Right lobe of liver (tissue), 6 donors: Measurements from ENCODE around the gene RPTOR. TPM values are rescaled to one million over a fixed set of nuclear protein-coding genes. Genes with fewer than 3 reads are reported as not detected.

Experiments used
- ATAC-seq, 4 donors: fragments of 200-7000 bp; cut with Tn5 transposase; one replicate each; pipeline ENCODE4 v1.9.1; 2020; ENCODE audit warnings: mild to moderate bottlenecking in 4 of 4, moderate library complexity in 4 of 4
- DNase-seq, 3 donors: peaks; one replicate each; pipeline ENCODE4 v3.0.0-alpha.2; 2020
- H3K27ac ChIP-seq, 3 donors: fragments of 200-600 bp; one replicate each; pipeline ENCODE4 v1.8.0; 2022
- H3K27me3 ChIP-seq, 2 donors: fragments of 200-600 bp; one replicate each; pipeline ENCODE4 v1.8.0; 2022
- H3K36me3 ChIP-seq, 4 donors: fragments of 200-600 bp; sonication (generic) in 1 of 4; one replicate each; pipeline versions ENCODE4 v1.5.1 to v1.8.0; 2017 to 2022; ENCODE audit warnings: control low read depth in 1 of 4
- H3K4me1 ChIP-seq, 4 donors: fragments of 200-600 bp; sonication (generic) in 1 of 4; one replicate each; pipeline versions ENCODE4 v1.5.1 to v1.8.0; 2017 to 2022; ENCODE audit warnings: control low read depth in 1 of 4
- H3K4me3 ChIP-seq, 3 donors: fragments of 200-600 bp; one replicate each; pipeline ENCODE4 v1.8.0; 2022
- H3K9me3 ChIP-seq, 4 donors: fragments of 200-600 bp; sonication (generic) in 1 of 4; one replicate each; pipeline versions ENCODE4 v1.5.1 to v1.8.0; 2017 to 2022; ENCODE audit warnings: control low read depth in 1 of 4
- POLR2A ChIP-seq: fragments of 450-650 bp; IDR thresholded peaks from one replicate; pipeline ENCODE4 v1.6.1; 2017; ENCODE audit warnings: antibody characterized with exemption, mild to moderate bottlenecking
- WGBS: methylation state at CpG from one replicate; pipeline ENCODE4 v1.1.6; 2018; ENCODE audit warnings: low coverage, low lambda C conversion rate; ENCODE audit not compliant: insufficient coverage; ENCODE audit errors: missing lambda C conversion rate; 5-methylcytosine and 5-hydroxymethylcytosine counted together
- intact Hi-C, 2 donors: fragments of 100-400 bp; cut with DNase I; formaldehyde crosslinking; loops; one replicate each; pipeline versions ENCODE4 v1.11.2 to v1.14.1; 2022
- total RNA-seq, 6 experiments: library from RNA; depleted of rRNA in 2 of 6; stranded (reverse); fragments of >200 nt in 2 of 6; fragmentation: NEBNext Ultra II Directional in 3 of 6; extraction: Animal tissue kit (Norgen Biotek cat#: 25700) in 3 of 6; gene quantifications; one replicate each; pipeline versions ENCODE4 v1.1.0 to v1.2.4, GENCODE V29; 2016 to 2023
- TF ChIP-seq, protein P1 (sequence below), 4 donors: fragments of 200-600 bp in 3 of 4; fragments of 450-650 bp in 1 of 4; IDR thresholded peaks; one replicate each; pipeline versions ENCODE4 v1.5.1 to v1.8.0; 2016 to 2022; ENCODE audit warnings: antibody characterized with exemption in 4 of 4, mild to moderate bottlenecking in 2 of 4
- donor health status: DM: no; HTN: yes; CAD: no.
- donor health status: DM: no; HTN: no; CAD: no.
- donor health status: DM: no; HTN: no; CAD: no.
- donor health status: DM: no; HTN: yes; CAD: no.
- donor health status: DM: no; HTN: yes; CAD: no.

Gene RPTOR
- total RNA-seq, 6 experiments from 2014 or later = 13.1 to 24.0 (median 15.5) TPM

DNA sequence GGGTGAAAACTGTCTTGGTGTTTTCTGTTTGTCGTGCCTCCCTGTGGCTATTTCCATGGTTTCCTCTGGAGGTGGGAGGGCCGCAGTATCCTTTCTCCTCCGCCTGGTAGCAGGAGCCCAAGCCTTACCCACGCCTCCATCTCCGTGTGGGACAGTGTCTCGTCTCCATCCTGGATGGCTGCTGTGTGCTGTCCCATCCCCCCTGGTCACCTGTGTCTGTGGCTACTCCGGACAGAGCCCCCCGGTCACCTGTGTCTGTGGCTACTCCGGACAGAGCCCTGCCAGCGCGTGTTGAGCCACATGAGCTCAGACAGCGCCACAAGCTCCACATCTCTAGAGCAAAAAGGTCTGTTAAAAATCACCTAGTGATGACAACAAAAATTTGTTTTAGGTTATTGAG, 248.8 kb downstream of the RPTOR start:
- H3K9me3 ChIP-seq = no peaks in the 10 kb centered on the region
- H3K36me3 ChIP-seq = peaks cover 0 to 6% (median 0%) of the 10 kb centered on the region in 4 donors
- DNase-seq = peak in 1 of 3 donors; percentile 36
- ATAC-seq = no peak
- no peaks in the 10 kb centered on the region for H3K4me1 ChIP-seq
- H3K4me3 ChIP-seq = no peak overlapping the region
- TF ChIP-seq, protein P1, sequence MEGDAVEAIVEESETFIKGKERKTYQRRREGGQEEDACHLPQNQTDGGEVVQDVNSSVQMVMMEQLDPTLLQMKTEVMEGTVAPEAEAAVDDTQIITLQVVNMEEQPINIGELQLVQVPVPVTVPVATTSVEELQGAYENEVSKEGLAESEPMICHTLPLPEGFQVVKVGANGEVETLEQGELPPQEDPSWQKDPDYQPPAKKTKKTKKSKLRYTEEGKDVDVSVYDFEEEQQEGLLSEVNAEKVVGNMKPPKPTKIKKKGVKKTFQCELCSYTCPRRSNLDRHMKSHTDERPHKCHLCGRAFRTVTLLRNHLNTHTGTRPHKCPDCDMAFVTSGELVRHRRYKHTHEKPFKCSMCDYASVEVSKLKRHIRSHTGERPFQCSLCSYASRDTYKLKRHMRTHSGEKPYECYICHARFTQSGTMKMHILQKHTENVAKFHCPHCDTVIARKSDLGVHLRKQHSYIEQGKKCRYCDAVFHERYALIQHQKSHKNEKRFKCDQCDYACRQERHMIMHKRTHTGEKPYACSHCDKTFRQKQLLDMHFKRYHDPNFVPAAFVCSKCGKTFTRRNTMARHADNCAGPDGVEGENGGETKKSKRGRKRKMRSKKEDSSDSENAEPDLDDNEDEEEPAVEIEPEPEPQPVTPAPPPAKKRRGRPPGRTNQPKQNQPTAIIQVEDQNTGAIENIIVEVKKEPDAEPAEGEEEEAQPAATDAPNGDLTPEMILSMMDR (IDR thresholded peaks at IDR 0.05) = no peak
- TF ChIP-seq POLR2A = no peak
- H3K27me3 ChIP-seq = no peaks in the 10 kb centered on the region
- whole genome bisulfite sequencing = 91% methylated on average over 6 of the region's 12 CpGs
- no peak overlapping the region for H3K27ac ChIP-seq
- intact Hi-C loops = no loop called here

DNA sequence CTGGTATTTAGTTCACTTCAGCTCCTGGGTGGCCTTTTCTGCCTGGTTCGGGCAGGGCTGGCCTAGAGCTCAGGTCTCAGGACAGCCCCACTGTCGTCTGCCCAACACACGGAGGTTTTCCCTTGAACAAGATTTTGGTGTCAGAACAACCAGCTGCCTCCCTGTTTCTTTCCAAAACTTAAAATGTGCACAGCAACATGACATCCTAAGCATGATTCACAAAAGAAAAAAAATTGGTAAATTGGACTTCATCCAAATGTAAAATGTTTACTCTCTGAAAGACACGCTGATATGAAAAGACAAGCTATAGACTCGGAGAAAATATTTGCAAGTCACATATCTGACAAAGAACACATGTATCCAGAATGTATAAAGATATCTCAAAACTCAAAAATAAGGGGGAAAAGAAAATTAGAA, 249.2 kb downstream of the RPTOR start:
- 83% methylated on average over 4 of the region's 5 CpGs for WGBS

DNA sequence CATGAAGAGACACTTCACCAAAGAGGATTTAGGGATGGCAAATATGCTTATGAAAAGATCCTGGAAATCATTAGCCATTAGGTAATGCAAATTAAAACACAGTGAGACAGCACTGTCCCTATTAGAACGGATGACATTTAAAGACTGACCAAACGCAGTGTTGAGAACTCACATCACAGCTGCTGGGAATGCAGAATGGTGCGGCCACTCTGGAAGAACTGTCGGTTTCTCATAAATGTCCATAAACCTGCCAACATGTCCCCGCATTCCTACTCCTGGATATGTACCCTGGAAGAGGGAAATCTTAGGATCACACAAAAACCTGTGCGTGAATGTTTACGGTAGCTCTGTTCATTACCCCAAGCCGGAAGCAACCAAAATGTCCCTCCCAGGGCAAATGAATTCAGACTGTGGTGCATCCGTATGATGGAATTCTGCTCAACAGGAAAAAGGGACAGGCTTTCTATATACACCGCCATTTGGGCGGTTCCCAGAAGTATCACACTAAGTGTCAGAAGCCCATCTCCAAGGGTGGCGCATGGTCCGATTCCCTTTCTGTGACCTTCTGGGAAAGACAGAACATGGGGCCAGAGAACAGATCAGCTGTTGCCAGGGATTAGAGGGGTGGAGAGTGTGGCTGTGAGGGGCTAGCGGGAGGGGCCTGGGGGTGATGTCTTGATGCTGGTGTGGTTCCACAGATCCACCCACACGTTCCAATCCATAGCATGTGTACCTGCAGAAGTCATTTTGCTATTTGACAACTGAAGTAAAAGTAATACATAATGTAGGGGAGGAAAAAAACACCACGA, 249.8 kb downstream of the RPTOR start:
- 83% methylated on average over 11 of the region's 16 CpGs for WGBS
- DNase-seq (no peak), ATAC-seq (no peak)
- H3K27ac ChIP-seq = no peak overlapping the region
- peaks cover 0 to 6% (median 0%) of the 10 kb centered on the region in 4 donors for H3K36me3 ChIP-seq
- intact Hi-C loops = no loop called here
- H3K4me3 ChIP-seq = no peak overlapping the region
- H3K27me3 ChIP-seq = no peaks in the 10 kb centered on the region
- H3K4me1 ChIP-seq = no peaks in the 10 kb centered on the region
- H3K9me3 ChIP-seq = no peaks in the 10 kb centered on the region
- no peak for TF ChIP-seq POLR2A
- TF ChIP-seq, protein P1 (IDR thresholded peaks at IDR 0.05) = no peak

More for the DNA sequence above, 249.2 kb downstream of the RPTOR start:
- no peak for ATAC-seq
- no peaks in the 10 kb centered on the region for H3K27me3 ChIP-seq
- H3K4me1 ChIP-seq = no peaks in the 10 kb centered on the region
- intact Hi-C loops = no loop called here
- no peak for TF ChIP-seq POLR2A
- TF ChIP-seq, protein P1 (IDR thresholded peaks at IDR 0.05) = no peak
- no peaks in the 10 kb centered on the region for H3K9me3 ChIP-seq
- peaks cover 0 to 6% (median 0%) of the 10 kb centered on the region in 4 donors for H3K36me3 ChIP-seq
- H3K4me3 ChIP-seq = no peak overlapping the region
- no peak overlapping the region for H3K27ac ChIP-seq
- no peak for DNase-seq

DNA sequence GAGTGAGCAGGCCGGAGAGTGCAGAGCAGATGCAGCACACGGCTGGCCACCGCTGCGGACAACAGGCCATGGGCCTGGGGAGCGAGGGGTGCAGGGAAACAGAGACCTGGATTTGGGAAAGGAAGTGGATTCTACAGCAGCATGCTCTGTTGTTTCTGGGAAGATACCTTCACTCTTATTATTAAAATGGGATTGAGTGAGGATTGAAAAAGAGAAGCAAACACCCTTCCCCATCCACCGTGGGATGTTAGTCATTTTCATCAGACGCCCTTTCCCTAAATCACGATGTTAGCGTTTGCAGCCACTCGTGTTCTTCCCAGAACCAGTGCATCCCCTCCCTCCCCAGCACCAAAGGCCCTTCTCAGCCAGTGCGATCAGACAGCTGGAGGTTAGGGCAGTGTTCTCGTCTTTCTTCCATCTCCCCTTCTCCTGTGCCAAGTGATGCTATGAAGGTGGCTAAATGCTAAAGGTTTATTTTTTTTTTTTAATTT, 250.5 kb downstream of the RPTOR start:
- Histone ChIP-seq H3K36me3 (peaks cover 0 to 6% (median 0%) of the 10 kb centered on the region in 4 donors), H3K27ac (no peak overlapping the region)
- DNase-seq = no peak

More for the DNA sequence above, 250.5 kb downstream of the RPTOR start:
- WGBS = 88% methylated on average over 11 of the region's 12 CpGs
- no peak for ATAC-seq
- intact Hi-C loops = no loop called here
- no peak overlapping the region for H3K4me3 ChIP-seq
- H3K4me1 ChIP-seq = no peaks in the 10 kb centered on the region
- TF ChIP-seq, protein P1 (IDR thresholded peaks at IDR 0.05) = no peak
- no peak for TF ChIP-seq POLR2A
- no peaks in the 10 kb centered on the region for H3K9me3 ChIP-seq
- no peaks in the 10 kb centered on the region for H3K27me3 ChIP-seq
